Adrenal gland (tissue), 5 donors: Measurements from ENCODE around the gene THAP12.

Experiments used
- POLR2A ChIP-seq, 2 donors: fragments of 450-650 bp; IDR thresholded peaks; one replicate each; pipeline ENCODE4 v1.6.1; 2017; ENCODE audit warnings: antibody characterized with exemption in 2 of 2, mild to moderate bottlenecking in 2 of 2, moderate library complexity in 1 of 2
- TF ChIP-seq, protein P1 (sequence below), 6 experiments: fragments of 450-650 bp in 4 of 6; fragments of 200-600 bp in 2 of 6; sonication (generic) in 1 of 6; IDR thresholded peaks; 1 replicate in 5 of 6; 2 replicates in 1 of 6; pipeline versions ENCODE4 v1.5.1 to v1.8.0; 2016 to 2021; ENCODE audit warnings: antibody characterized with exemption in 6 of 6, mild to moderate bottlenecking in 2 of 6, moderate library complexity in 1 of 6
- donor health status: DM: no; HTN: no; CAD: no.

DNA sequence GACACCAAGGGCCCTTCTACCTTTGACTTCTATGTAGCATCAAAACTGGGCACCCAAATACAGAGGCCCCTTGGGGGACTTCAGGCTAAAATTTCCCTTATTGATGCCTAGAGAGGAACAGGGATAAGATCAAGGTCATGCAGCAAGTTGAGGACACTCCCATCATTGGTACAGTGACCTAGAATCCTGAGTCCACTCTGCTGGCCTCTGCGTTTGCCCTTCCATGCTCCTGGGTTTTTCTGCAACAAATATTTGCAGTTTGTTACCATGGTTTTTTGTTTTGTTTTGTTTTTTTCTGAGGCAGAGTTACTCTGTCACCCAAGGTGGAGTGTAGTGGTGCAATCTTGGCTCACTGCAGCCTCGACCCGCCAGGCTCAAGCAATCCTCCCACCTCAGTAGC lies 64.2 kb downstream of the THAP12 start:
- TF ChIP-seq, protein P1, sequence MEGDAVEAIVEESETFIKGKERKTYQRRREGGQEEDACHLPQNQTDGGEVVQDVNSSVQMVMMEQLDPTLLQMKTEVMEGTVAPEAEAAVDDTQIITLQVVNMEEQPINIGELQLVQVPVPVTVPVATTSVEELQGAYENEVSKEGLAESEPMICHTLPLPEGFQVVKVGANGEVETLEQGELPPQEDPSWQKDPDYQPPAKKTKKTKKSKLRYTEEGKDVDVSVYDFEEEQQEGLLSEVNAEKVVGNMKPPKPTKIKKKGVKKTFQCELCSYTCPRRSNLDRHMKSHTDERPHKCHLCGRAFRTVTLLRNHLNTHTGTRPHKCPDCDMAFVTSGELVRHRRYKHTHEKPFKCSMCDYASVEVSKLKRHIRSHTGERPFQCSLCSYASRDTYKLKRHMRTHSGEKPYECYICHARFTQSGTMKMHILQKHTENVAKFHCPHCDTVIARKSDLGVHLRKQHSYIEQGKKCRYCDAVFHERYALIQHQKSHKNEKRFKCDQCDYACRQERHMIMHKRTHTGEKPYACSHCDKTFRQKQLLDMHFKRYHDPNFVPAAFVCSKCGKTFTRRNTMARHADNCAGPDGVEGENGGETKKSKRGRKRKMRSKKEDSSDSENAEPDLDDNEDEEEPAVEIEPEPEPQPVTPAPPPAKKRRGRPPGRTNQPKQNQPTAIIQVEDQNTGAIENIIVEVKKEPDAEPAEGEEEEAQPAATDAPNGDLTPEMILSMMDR (IDR thresholded peaks at IDR 0.05): no peak
- no peak for TF ChIP-seq POLR2A (IDR thresholded peaks at IDR 0.05)
